GM12878 (cell line): ENCODE results near the gene GPC6.

Experiments used
- ZNF274 ChIP-seq: IDR thresholded peaks from one replicate; pipeline ENCODE4 v1.8.0; 2011; ENCODE audit not compliant: insufficient read length, insufficient read depth
- TF ChIP-seq, protein P1 (sequence below): IDR thresholded peaks from 2 replicates; pipeline ENCODE4 v1.6.1; 2012; ENCODE audit warnings: mild to moderate bottlenecking, low read depth, low read length

DNA sequence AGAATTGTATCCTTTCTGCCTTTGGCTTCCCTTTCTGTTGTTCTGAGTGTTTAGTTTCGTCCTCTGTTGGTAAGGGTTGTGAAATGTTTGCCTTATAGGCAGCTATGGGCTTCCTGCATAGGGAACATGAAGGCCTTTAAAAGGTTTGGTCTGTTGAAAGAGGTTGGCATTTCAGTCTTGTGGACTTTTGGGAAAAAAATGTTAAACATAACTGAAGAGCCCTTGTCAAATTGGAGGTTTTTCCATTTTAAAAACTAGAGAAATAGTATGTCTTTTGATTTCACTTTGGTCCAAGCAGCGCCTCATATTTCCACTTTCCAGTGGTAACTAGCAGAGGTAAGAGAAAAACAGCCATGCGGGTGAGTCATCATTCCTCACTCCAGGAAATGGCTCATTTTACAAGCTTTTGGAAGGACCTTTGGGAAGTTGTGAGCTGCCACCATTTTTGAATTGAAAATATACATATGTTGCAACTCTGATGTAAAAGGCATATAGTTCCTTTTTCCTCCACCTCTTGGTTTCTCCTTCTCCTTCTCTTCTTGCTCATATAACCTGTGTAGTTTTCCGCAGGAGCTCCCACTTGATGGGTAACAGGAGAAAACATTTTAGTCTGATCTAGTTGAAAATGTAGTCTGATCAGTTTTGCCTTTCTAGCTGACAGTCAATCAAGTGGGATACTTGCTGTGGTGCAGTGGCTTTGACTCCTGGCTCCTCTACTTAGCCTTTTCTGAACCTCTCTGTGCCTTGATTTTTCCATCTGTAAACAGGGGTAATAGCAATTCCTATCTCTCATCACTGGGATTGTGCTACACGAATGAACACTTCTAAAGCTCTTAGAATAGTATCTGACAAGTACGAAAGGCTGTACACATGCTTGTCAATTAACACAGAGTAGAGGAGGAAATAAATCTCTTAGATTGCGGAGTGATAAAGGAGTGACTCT lies 23.0 kb downstream of the GPC6 start:
- no peak for TF ChIP-seq ZNF274
- TF ChIP-seq, protein P1, sequence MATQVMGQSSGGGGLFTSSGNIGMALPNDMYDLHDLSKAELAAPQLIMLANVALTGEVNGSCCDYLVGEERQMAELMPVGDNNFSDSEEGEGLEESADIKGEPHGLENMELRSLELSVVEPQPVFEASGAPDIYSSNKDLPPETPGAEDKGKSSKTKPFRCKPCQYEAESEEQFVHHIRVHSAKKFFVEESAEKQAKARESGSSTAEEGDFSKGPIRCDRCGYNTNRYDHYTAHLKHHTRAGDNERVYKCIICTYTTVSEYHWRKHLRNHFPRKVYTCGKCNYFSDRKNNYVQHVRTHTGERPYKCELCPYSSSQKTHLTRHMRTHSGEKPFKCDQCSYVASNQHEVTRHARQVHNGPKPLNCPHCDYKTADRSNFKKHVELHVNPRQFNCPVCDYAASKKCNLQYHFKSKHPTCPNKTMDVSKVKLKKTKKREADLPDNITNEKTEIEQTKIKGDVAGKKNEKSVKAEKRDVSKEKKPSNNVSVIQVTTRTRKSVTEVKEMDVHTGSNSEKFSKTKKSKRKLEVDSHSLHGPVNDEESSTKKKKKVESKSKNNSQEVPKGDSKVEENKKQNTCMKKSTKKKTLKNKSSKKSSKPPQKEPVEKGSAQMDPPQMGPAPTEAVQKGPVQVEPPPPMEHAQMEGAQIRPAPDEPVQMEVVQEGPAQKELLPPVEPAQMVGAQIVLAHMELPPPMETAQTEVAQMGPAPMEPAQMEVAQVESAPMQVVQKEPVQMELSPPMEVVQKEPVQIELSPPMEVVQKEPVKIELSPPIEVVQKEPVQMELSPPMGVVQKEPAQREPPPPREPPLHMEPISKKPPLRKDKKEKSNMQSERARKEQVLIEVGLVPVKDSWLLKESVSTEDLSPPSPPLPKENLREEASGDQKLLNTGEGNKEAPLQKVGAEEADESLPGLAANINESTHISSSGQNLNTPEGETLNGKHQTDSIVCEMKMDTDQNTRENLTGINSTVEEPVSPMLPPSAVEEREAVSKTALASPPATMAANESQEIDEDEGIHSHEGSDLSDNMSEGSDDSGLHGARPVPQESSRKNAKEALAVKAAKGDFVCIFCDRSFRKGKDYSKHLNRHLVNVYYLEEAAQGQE = no peak
